Cerebellar nuclear complex (tissue), 1 donor: Measurements from ENCODE around the gene CDH6.
"Not testable (repeated sequence)": the region's sequence is repeated elsewhere in the genome, so short reads cannot be mapped to it uniquely, and the experiment has no call there.

Experiments
- DNase-seq, 2 experiments: peaks; one replicate each; lab custom pipeline; 2025; lab: John Stamatoyannopoulos, UW

Gene CDH6

GRCh38 chr5:31328040-31328733 is 134.7 kb downstream of the CDH6 start:
- DNase-seq, result no peak

GRCh38 chr5:31329715-31330114 is 136.2 kb downstream of the CDH6 start:
- DNase-seq, result no peak

GRCh38 chr5:31332160-31332559 is 138.7 kb downstream of the CDH6 start:
- DNase-seq, result no peak

GRCh38 chr5:31333475-31333874 is 140.0 kb downstream of the CDH6 start:
- DNase-seq, result no peak

- DNase-seq, result no peak
Measured at GRCh38 chr5:31334061-31334860, 140.8 kb downstream of the CDH6 start.

- DNase-seq, result no peak
Measured at GRCh38 chr5:31335456-31335855, 142.0 kb downstream of the CDH6 start.

- DNase-seq, result no peak
Measured at GRCh38 chr5:31343946-31344345, 150.5 kb downstream of the CDH6 start.

- DNase-seq, result no peak
Measured at GRCh38 chr5:31346896-31347551, 153.5 kb downstream of the CDH6 start.

- no peak for DNase-seq
Measured at GRCh38 chr5:31347552-31347905, 154.0 kb downstream of the CDH6 start.

GRCh38 chr5:31350395-31350794 is 156.9 kb downstream of the CDH6 start:
- DNase-seq, result no peak

GRCh38 chr5:31355337-31355736 is 161.9 kb downstream of the CDH6 start:
- no peak for DNase-seq

GRCh38 chr5:31357038-31357437 is 163.6 kb downstream of the CDH6 start:
- DNase-seq, result no peak

- DNase-seq, result no peak
Measured at GRCh38 chr5:31359839-31360238, 166.4 kb downstream of the CDH6 start.

- no peak for DNase-seq
Measured at GRCh38 chr5:31361234-31361633, 167.7 kb downstream of the CDH6 start.

GRCh38 chr5:31361704-31362528 is 168.4 kb downstream of the CDH6 start:
- not testable (repeated sequence) for DNase-seq

GRCh38 chr5:31362529-31362900 is 169.0 kb downstream of the CDH6 start:
- no peak for DNase-seq

- DNase-seq, result no peak
Measured at GRCh38 chr5:31362931-31363568, 169.6 kb downstream of the CDH6 start.

GRCh38 chr5:31364881-31365636 is 171.6 kb downstream of the CDH6 start:
- no peak for DNase-seq

GRCh38 chr5:31365776-31366175 is 172.3 kb downstream of the CDH6 start:
- no peak for DNase-seq

GRCh38 chr5:31366941-31367340 is 173.5 kb downstream of the CDH6 start:
- no peak for DNase-seq

GRCh38 chr5:31372124-31372523 is 178.6 kb downstream of the CDH6 start:
- no peak for DNase-seq
